Measurements from ENCODE around the gene KMT2C. TPM values are rescaled to one million over a fixed set of nuclear protein-coding genes. Genes with fewer than 3 reads are reported as not detected.
"Not testable (repeated sequence)": the region's sequence is repeated elsewhere in the genome, so short reads cannot be mapped to it uniquely, and the experiment has no call there.

The KMT2C gene
- total RNA-seq, 1 donor from 2014 or later: 54.7 TPM

DNA sequence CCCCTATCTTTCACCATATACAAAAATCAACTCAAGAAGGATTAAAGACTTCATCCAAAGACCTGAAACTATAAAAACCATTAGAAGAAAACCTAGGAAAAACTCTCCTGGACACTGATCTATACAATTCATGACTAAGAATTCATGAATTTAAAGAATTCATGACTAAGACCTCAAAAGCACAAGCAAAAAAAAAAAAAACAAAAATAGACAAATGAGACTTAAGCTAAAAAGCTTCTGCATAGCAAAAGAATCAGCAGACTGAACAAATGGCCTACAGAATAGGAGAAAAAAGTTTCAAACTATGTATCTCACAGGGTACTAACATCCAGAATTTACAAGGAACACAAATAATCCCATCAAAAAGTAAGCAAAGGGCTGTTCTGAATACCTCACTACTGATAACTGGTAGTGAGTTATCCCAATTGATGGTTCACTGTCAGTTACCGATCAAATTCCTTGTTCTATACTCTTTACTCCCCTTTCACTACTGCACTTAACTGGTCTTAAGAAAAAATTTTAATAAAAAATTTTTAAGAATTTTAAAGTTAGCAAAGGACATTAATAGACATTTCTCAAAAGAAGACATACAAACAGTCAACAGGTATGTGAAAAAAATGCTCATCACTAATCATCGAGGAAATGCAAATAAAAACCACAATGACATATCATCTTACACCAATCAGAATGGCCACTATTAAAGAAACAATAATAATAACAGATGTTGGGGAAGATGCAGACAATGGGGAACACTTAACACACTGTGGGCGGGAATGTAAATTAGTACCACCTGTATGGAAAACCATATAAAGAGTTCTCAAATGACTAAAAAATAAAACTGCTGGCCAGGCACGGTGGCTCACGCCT lies 33.2 kb downstream of the KMT2C start:
- Mint-ChIP-seq H3K27me3 (ENCODE audit: low read depth) (no peaks in the 10 kb centered on the region), H3K4me3 (no peak overlapping the region), H3K27ac (ENCODE audit: unreplicated experiment) (no peak overlapping the region), H3K9me3 (peaks cover 18% of the 10 kb centered on the region), H3K4me1 (peaks cover 16% of the 10 kb centered on the region), H3K36me3 (ENCODE audit: low read depth) (peaks cover 21% of the 10 kb centered on the region)
- no peak for DNase-seq (ENCODE audit: low read depth, low spot score)
- TF ChIP-seq, protein P1, sequence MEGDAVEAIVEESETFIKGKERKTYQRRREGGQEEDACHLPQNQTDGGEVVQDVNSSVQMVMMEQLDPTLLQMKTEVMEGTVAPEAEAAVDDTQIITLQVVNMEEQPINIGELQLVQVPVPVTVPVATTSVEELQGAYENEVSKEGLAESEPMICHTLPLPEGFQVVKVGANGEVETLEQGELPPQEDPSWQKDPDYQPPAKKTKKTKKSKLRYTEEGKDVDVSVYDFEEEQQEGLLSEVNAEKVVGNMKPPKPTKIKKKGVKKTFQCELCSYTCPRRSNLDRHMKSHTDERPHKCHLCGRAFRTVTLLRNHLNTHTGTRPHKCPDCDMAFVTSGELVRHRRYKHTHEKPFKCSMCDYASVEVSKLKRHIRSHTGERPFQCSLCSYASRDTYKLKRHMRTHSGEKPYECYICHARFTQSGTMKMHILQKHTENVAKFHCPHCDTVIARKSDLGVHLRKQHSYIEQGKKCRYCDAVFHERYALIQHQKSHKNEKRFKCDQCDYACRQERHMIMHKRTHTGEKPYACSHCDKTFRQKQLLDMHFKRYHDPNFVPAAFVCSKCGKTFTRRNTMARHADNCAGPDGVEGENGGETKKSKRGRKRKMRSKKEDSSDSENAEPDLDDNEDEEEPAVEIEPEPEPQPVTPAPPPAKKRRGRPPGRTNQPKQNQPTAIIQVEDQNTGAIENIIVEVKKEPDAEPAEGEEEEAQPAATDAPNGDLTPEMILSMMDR (conservative IDR thresholded peaks at IDR 0.05): no peak

DNA sequence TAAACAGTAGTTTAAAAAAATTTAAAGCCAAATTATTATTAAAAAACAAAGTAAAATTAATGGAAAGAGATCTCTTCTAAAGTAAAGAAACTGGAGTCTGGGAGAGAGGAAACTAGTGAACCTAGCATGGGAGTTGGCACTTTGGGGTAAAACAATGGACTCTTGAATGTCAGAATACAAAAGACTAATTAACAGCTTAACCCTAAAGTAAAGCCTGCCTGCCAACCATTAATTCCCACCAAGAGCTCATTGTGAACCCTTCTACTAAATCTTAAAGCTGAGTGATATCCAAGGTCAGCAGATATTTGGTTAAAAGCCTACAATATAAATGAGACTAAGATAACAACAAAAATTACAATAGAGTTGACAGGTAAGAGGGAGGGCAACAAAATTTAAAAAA lies 36.5 kb downstream of the KMT2C start:
- Mint-ChIP-seq H3K27ac (ENCODE audit: unreplicated experiment) (no peak overlapping the region), H3K4me1 (peaks cover 23% of the 10 kb centered on the region), H3K36me3 (ENCODE audit: low read depth) (peaks cover 9% of the 10 kb centered on the region), H3K4me3 (no peak overlapping the region), H3K9me3 (no peaks in the 10 kb centered on the region), H3K27me3 (ENCODE audit: low read depth) (no peaks in the 10 kb centered on the region)
- TF ChIP-seq, protein P1 (conservative IDR thresholded peaks at IDR 0.05): no peak
- DNase-seq (ENCODE audit: low read depth, low spot score): no peak

DNA sequence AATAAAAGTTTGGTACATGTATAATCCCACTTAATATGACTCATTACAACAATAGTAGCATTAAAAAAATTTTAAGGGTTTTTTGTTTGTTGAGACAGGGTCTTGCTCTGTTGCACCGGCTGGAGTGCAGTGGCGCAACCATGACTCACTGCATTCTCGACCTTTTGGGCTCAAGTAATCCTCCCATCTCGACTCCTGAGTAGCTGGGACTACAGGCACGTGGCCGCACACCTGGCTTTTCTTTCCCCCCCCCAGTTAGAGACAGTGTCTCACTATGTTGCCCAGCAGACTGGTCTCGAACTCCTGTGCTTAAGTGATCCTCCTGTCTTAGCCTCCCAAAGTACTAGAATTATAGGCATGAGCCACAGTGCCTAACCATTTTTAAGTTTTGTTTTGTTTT lies 40.7 kb downstream of the KMT2C start:
- TF ChIP-seq, protein P1 (conservative IDR thresholded peaks at IDR 0.05): no peak

DNA sequence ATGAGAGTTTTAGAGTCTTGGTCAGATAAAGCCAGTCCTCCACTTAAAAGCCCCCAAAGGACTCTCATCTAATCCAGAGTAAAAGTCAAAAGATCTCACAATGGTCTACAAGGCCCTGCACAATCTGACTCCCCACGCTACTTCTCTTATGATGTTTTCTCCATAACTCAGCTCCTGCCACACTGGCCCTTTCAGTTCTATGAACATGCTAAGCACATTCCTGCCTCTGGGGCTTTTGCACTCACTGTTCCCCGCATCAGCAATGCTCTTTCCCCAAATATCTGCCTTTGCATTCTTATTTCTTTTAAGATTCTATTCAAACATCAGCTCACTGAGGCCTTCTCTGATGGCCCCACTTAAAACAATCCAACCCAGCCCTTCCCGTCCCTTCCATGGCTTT lies 41.6 kb downstream of the KMT2C start:
- DNase-seq (ENCODE audit: low read depth, low spot score): peak; percentile 18
- not testable (repeated sequence) for H3K27ac Mint-ChIP-seq (ENCODE audit: unreplicated experiment); H3K36me3 Mint-ChIP-seq (ENCODE audit: low read depth); H3K9me3 Mint-ChIP-seq; H3K4me3 Mint-ChIP-seq; H3K27me3 Mint-ChIP-seq (ENCODE audit: low read depth)
- TF ChIP-seq, protein P1 (conservative IDR thresholded peaks at IDR 0.05): peak; percentile 72
- H3K4me1 Mint-ChIP-seq: peaks cover 36% of the 10 kb centered on the region

More for the DNA sequence above, 40.7 kb downstream of the KMT2C start:
- no peak overlapping the region for H3K4me3 Mint-ChIP-seq
- peaks cover 38% of the 10 kb centered on the region for H3K4me1 Mint-ChIP-seq
- no peak for DNase-seq (ENCODE audit: low read depth, low spot score)
- no peak overlapping the region for H3K27ac Mint-ChIP-seq (ENCODE audit: unreplicated experiment)
- no peaks in the 10 kb centered on the region for H3K27me3 Mint-ChIP-seq (ENCODE audit: low read depth)
- peaks cover 4% of the 10 kb centered on the region for H3K36me3 Mint-ChIP-seq (ENCODE audit: low read depth)
- no peaks in the 10 kb centered on the region for H3K9me3 Mint-ChIP-seq

DNA sequence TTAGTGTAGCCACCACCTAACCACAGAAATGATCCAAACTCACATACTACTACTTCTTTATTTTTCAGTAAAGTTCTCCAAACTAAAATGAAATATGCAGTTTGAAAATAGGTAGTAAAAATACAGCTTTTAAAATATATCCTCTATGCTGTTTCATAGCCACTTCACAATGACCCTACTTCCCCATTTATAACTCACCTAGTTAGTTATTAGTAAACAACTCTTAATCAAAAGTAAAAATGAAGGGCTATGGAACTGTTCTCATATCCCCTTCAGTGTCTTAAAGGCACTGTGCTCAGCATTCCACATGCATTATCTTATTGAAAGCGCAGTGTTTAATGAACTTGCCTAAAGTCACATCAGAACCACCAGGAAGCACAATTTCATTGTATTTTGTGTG lies 43.5 kb downstream of the KMT2C start:
- H3K9me3 Mint-ChIP-seq: no peaks in the 10 kb centered on the region
- DNase-seq (ENCODE audit: low read depth, low spot score): no peak
- H3K4me1 Mint-ChIP-seq: peaks cover 31% of the 10 kb centered on the region
- TF ChIP-seq, protein P1 (conservative IDR thresholded peaks at IDR 0.05): no peak
- no peaks in the 10 kb centered on the region for H3K36me3 Mint-ChIP-seq (ENCODE audit: low read depth)
- no peak overlapping the region for H3K4me3 Mint-ChIP-seq
- no peaks in the 10 kb centered on the region for H3K27me3 Mint-ChIP-seq (ENCODE audit: low read depth)
- H3K27ac Mint-ChIP-seq (ENCODE audit: unreplicated experiment): no peak overlapping the region

DNA sequence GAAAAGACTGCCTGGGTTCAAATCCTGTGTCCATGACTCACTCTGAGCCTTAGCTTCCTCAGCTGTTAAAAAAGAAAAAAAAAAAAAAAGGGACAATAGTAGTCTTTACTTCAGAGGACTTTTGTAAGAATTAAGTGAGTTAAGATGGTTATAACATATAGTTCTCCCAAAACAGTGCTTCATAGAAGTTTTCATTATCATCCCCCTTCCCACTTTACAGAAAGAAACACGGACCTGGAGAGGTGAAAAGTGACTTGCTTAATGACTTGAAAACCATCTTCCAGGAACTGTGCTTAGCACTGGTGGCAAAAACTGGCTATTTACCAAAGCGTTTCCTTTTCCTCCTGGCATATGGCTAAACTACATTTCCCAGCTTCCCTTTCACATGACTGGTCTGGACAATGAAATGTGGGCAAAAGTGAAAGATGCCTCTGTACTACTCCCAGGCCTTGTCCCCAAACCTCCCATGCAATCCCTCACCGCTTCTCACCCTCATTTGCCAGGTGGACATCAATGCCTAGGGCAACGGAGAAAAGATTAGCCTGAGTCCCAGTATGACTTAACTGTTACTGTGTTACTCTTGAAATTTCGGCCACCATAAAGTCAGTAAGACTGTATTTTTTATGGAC lies 49.6 kb downstream of the KMT2C start:
- not testable (repeated sequence) for H3K27me3 Mint-ChIP-seq (ENCODE audit: low read depth); H3K27ac Mint-ChIP-seq (ENCODE audit: unreplicated experiment)

DNA sequence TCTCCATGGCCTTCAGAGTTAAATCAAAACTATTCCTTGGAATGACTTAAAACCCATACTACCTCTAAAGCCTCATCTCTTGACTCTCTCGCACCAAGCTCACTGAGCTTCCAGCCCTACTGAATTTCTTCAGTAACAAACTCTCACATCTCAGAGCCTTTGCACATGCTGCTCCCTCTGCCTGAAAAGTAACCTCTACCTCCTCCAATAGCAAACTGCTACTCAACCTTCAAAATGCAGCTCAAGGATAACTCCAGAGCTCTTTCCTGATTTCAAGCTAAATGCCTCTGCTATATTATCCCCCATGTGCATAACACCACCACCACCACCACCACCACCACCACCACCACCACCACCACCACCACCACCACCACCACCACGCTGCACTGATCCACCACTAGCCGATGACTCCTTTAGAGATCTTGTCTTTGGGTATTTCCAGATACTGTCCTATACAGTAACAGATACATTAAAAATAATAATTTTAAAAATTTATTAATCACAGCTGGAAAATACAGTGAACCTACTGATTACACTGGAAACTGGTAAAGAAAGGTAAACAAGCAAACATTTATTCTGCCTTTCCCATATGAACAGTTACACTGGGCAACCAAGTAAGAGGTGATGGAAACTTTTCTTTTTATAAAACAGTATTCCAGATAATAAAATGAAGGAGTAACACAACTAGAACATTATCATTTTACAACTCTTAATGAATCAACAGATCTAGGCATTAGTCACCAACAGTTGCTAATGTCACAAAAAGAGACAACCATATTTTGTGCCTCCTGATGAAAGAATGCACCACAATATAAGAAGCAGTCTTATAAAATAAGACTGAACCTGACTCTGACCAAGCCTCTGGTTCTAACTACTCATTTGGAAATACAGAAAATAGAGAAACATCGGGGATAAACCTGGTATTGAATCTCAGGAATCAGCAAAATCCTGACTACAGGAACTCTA lies 51.3 kb downstream of the KMT2C start:
- not testable (repeated sequence) for H3K4me3 Mint-ChIP-seq; H3K27me3 Mint-ChIP-seq (ENCODE audit: low read depth); H3K9me3 Mint-ChIP-seq; H3K36me3 Mint-ChIP-seq (ENCODE audit: low read depth); H3K27ac Mint-ChIP-seq (ENCODE audit: unreplicated experiment); H3K4me1 Mint-ChIP-seq; DNase-seq (ENCODE audit: low read depth, low spot score)

More for the DNA sequence above, 49.6 kb downstream of the KMT2C start:
- H3K36me3 Mint-ChIP-seq (ENCODE audit: low read depth); H3K4me3 Mint-ChIP-seq; H3K9me3 Mint-ChIP-seq; DNase-seq (ENCODE audit: low read depth, low spot score): not testable (repeated sequence)
- peaks cover 12% of the 10 kb centered on the region for H3K4me1 Mint-ChIP-seq
